ENCODE measurements around the gene TRIM41.

DNA sequence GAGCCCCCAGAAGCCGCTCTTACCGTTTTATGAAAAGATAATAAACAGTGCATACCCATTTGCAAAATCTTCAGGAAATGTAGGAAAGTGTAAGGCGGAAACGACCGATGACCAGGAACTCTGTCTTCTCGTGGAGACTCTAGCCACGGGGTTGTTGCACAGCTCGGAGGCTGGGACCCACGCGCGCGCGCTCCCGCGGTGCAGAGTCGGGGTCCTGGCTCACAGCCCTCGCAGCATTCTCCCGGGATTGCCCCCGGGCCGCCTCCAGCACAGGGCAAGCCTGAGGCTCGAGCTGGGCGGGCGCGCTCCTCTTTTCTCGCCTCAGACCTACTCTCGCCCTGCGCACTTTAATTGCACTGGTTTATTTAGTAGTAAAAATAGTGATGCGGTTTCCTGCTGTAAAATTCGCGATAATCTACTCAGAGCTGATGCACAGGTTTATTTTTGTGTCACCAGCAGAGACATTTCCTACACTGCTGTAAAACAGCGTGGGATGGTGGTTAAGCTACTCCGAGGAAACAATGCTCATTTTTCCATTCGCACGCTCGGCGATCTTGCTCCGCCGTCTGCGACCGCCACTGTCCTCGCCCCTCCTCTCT, 33.6 kb upstream of the TRIM41 start:
- TF ChIP-seq GATA1 (IDR thresholded peaks at IDR 0.05; ENCODE audit: low read depth, low read length), result no peak
- no peak for TF ChIP-seq POLR2A (IDR thresholded peaks at IDR 0.05; ENCODE audit: low read length)

Measured in erythroblast (primary cell).